Dedifferentiated amniotic fluid mesenchymal stem cell (primary cell): ENCODE results near the gene TNPO3.
"Not testable (repeated sequence)": the region's sequence is repeated elsewhere in the genome, so short reads cannot be mapped to it uniquely, and the experiment has no call there.

Source experiments
- DNase-seq: peaks from one replicate; pipeline ENCODE4 v3.0.0-alpha.2; 2016; ENCODE audit errors: extremely low spot score

TNPO3 gene

GRCh38 chr7:128921866-128922440 is 133.0 kb downstream of the TNPO3 start:
- no peak for DNase-seq

DNA sequence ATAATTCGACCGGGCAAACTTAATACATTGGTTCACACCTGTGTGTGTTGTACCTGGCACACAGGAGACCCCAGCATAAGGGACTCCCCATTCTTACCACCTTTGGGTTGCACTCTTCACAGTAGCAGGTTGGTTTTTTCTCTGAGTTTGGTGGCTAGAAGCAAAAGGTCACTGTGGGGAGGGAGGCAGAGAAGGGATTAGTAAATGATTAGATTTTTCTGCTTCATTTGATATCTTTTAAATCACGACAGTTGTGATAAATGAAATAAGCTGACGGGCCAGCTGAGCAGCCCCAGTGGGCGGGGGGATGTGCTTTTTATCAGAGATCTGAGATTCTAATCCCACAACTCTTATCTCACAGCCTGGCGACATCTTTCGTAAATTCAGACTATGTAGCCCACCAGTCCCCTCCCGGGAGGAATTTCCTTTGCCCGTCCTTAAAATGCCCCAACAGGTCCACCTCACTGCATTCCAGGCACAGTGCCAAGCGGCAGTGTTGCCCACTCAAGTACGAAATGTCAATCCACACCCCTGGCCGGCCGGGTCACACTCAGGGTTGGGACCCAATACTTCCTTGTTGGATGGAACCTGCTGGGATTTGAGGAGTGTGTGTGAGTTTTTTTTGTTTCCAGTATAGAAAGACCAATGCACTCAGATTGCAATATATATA is 133.9 kb downstream of the TNPO3 start:
- no peak for DNase-seq

- DNase-seq, result no peak
These were observed 134.8 kb downstream of the TNPO3 start for GRCh38 chr7:128919881-128920799.

DNA sequence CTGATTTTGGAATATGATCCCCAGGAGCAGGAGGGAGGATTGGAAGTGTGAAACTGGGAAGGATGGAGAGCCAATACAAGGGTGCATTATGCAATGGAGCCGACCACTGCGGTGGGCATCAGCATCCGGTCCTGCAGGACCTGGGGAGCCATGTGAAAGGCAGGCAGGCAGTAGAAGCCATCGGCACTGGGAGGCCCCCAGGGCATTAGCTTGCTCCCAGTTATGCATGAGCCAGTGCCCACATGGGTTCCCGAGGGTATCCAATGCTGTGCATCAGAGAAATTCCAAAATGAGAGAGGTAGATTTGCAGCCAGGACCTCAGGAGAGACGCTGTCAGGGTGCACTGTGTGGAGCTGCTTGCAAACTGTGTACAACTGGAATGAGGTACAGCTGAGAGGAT is 135.7 kb downstream of the TNPO3 start:
- DNase-seq, result no peak

GRCh38 chr7:128918016-128918665 is 136.8 kb downstream of the TNPO3 start:
- DNase-seq, result no peak

- DNase-seq, result no peak
These were observed 137.8 kb downstream of the TNPO3 start for GRCh38 chr7:128917122-128917521.

DNA sequence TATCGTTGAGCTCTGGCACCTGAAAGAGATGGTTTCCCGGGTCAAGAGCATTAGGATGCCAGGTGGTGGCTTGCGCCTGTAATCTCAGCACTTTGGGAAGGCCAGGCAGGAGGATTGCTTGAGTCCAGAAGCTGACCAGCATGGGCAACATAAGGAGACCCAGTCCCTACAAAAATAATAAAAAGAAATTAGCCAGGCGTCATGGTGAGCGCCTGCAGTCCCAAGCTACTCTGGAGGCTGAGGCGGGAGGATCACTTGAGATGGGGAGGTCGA is 138.3 kb downstream of the TNPO3 start:
- no peak for DNase-seq

- DNase-seq, result no peak
These were observed 138.9 kb downstream of the TNPO3 start for GRCh38 chr7:128915841-128916642.

GRCh38 chr7:128915271-128915819 is 139.6 kb downstream of the TNPO3 start:
- DNase-seq, result no peak

- no peak for DNase-seq
These were observed 140.3 kb downstream of the TNPO3 start for GRCh38 chr7:128914566-128915151.

DNA sequence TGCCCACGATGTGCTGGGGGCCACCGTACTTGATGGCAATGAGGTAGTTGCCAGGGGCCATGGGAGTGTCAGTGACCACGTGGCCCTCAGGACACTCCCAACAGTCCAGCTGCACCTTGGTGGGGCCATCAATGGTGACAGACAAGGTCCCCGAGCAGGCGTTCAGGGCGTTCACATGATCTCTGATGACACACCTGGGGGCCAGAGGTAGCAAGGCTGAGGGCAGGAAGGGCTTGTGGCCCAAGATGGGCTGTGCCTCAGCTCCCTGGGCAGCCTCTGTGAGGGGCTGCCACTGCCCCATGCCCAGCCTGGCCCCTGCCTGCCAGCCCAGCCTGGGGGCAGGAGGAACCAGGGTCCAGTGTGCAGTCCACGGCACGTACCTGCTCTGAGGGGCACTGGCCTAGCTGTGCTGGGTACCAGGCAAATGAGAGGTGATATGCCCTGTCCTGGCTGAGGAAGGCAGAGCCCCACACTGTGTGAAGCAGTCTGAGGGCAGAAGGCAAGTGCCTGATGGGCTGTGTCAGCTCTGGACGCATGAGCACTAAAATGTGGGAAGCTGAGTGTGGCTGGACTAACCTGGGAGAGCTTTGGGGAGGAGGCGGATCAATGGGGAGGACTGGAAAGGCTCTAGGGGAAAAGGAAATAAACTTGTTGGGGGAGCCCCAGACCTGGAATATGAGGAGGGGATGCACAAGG is 140.9 kb downstream of the TNPO3 start:
- DNase-seq, result no peak

GRCh38 chr7:128912709-128913495 is 142.0 kb downstream of the TNPO3 start:
- DNase-seq, result not testable (repeated sequence)

DNA sequence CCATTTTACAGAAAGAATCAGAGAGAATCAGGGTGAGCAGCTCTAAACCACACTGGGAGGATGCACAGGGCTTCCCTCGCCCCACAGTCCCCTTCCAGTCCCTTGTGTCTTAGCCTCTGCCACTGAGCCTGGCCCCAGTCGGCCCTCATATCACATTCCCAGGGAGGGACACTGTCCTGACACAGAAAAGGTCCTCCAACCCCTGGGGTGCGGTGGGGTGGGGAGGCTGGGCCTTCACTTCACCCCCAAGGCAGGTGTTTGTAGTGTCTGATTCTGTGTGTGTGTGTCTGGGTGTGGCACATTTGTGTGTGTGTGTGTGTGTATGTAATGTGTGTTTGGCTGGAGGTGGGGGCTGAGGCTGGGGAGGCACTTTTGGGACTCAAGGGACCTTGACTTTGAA is 142.6 kb downstream of the TNPO3 start:
- DNase-seq, result no peak

DNA sequence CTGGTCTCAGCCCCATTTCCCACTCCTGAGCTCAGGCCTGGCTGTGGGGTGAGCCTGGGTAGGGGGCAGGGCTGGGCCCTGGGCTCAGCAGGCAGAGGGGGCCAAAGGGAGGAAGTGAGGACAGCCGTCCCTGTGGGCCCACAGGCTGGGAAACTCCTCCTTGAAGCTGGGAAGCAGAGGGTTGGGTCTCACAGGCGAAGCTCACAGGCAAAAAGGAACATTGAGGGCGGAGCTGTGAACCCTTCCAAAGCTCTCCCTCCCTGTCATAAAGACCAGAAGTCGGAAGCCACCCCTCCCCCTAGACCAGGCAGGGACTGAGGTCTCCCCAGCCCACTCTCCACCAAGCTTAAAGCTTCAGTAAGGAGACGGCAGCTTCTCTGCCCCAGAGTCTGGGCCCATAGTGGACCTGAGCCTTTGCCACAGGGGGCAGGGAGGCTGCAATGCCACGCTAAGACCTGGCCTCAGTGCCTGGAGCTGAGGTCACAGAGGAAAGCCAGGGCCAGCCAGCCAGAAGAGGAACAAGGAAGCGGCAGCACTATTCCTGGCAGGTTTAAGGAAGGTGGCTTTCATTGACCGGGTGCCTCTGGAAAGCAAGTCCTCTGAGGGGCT is 143.4 kb downstream of the TNPO3 start:
- DNase-seq, result no peak

GRCh38 chr7:128910569-128910945 is 144.4 kb downstream of the TNPO3 start, which contains the start of gene KCP:
TSS of gene KCP (minus strand) at chr7:128910709. CDS start at chr7:128910676, 33 bp downstream.
- no peak for DNase-seq

DNA sequence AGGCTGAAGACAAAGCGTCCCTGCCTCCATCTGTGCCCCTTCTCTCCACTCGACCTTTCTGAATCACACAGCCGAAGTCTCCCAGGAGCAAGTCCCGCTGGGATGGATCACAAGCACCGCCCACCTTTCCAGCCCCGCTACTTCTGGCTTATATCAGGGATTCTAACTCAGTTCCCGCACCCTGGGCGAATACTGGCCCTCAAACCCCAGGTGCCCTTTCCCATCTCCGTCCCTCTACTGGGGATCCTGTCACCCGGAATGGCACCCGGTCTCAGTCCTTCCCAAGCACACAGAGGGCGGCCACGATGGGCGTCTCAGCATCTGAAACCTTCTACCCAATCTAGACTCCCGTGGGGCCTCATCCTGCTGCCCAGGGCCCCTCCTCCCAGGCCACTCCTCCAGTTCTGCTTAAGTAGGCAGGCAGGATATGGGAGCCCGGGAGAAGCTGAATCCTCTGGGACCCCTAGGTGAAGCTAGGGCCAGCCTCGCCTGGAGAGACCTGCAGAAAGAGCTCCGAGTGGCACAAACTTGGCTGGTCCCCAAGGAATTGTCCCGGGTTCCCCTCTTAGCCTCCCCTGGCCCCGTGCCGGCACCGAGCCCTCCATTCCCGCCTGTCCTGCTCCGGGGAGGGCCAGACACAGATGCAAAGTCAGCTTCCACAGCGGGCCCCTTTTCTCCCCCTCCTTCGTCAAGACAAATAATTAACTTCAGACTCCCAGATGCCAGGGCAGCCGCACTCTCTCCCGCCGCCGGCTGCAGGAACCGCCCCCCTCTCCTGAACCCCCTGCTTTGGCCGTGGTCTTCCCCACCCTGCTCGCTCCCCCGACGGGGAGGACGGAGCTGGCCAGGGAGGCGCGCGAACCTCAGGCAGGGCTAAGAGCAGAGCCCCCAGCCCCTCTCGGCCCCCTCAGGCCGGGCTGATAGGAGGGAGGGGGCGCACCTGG is 145.0 kb downstream of the TNPO3 start:
- no peak for DNase-seq

DNA sequence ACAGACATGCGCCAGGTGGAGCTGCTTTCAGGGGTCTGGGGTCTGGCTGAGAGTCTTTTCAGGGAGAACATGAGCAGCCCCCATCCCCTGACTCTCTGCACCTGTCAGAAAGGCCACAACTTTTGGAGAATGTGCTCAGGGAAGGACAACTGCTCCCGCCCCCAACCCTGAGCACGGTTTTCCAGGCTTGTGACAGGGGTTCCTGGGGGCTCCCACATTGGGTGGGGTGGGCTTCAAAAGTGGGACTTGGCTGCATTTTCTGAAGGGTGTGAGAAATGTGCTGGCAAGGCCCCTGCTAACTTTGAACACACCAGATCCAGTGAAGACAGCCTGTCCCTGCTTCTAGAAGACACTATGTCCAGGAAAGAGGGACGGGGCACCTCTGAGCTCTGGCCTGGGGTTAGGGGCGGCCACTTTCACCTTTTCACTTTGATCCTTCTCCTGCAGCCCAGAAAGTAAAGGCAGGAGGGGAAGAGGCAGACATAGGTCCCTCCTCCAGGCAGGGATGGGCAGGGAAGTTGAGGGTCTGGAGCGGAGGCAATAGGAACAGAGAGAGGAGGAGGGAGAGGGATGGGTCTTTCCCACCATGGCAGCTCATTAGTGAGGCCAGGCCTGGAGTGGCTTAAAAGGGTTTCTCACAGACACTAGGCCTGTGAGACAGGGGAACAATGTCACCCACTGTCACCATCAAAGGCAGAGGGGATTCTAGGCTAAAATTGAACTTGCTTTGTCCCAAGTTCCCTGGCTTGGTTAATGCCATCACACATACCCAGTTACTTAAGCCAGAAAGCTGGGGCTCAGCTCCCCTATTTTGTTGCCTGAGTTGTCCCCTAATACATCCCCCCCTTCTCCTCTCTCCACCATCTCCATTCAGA is 145.9 kb downstream of the TNPO3 start:
- DNase-seq, result no peak
